Liver (tissue), 2 donors: Measurements from ENCODE around the gene KIR3DL3.
"Not testable (repeated sequence)": the region's sequence is repeated elsewhere in the genome, so short reads cannot be mapped to it uniquely, and the experiment has no call there.

Source experiments
- GABPA ChIP-seq, 2 donors: IDR thresholded peaks in 1 of 2; conservative IDR thresholded peaks in 1 of 2; 2 replicates each; pipeline ENCODE4 v1.6.1; 2016; ENCODE audit warnings: antibody characterized with exemption in 2 of 2, mild to moderate bottlenecking in 1 of 2, moderate library complexity in 1 of 2
- ZBTB33 ChIP-seq: IDR thresholded peaks from 2 replicates; pipeline ENCODE4 v1.6.1; 2016; ENCODE audit warnings: antibody characterized with exemption
- donor health status: healthy.

GRCh38 chr19:54769646-54770045, 45.4 kb downstream of the KIR3DL3 start, which contains the start of gene KIR2DL1:
- not testable (repeated sequence) for TF ChIP-seq GABPA (IDR thresholded peaks at IDR 0.05 in 1 of 2, conservative IDR thresholded peaks at IDR 0.05 in 1 of 2); ZBTB33
